Measurements from ENCODE around the gene IFT80.

Gene IFT80

GRCh38 chr3:160224256-160224655 is 174.8 kb downstream of the IFT80 start:
- H3K27me3 Mint-ChIP-seq: peaks cover 56% of the 10 kb centered on the region
- no peak for ATAC-seq
- H3K4me3 Mint-ChIP-seq: no peak overlapping the region
- H3K9me3 Mint-ChIP-seq: no peaks in the 10 kb centered on the region
- H3K27ac Mint-ChIP-seq: no peak overlapping the region
- peaks cover 15% of the 10 kb centered on the region for H3K4me1 Mint-ChIP-seq
- H3K36me3 Mint-ChIP-seq: no peaks in the 10 kb centered on the region

GRCh38 chr3:160221019-160221418 is 178.0 kb downstream of the IFT80 start:
- Mint-ChIP-seq H3K36me3 (no peaks in the 10 kb centered on the region), H3K27ac (no peak overlapping the region), H3K27me3 (peaks cover 67% of the 10 kb centered on the region), H3K4me3 (no peak overlapping the region), H3K4me1 (peaks cover 7% of the 10 kb centered on the region), H3K9me3 (no peaks in the 10 kb centered on the region)
- no peak for ATAC-seq

GRCh38 chr3:160220038-160220437 is 179.0 kb downstream of the IFT80 start:
- no peaks in the 10 kb centered on the region for H3K9me3 Mint-ChIP-seq
- peaks cover 64% of the 10 kb centered on the region for H3K27me3 Mint-ChIP-seq
- H3K4me1 Mint-ChIP-seq: peaks cover 5% of the 10 kb centered on the region
- no peak overlapping the region for H3K27ac Mint-ChIP-seq
- no peak overlapping the region for H3K4me3 Mint-ChIP-seq
- no peaks in the 10 kb centered on the region for H3K36me3 Mint-ChIP-seq
- ATAC-seq: no peak

- no peak for ATAC-seq
- H3K27ac Mint-ChIP-seq: no peak overlapping the region
- H3K27me3 Mint-ChIP-seq: peaks cover 47% of the 10 kb centered on the region
These were observed 180.9 kb downstream of the IFT80 start for GRCh38 chr3:160218136-160218535.

GRCh38 chr3:160217675-160218074 is 181.3 kb downstream of the IFT80 start:
- Mint-ChIP-seq H3K4me3 (no peak overlapping the region), H3K36me3 (no peaks in the 10 kb centered on the region), H3K27ac (no peak overlapping the region), H3K4me1 (no peaks in the 10 kb centered on the region), H3K9me3 (no peaks in the 10 kb centered on the region), H3K27me3 (peaks cover 42% of the 10 kb centered on the region)
- no peak for ATAC-seq

More at GRCh38 chr3:160218136-160218535, 180.9 kb downstream of the IFT80 start:
- no peaks in the 10 kb centered on the region for H3K9me3 Mint-ChIP-seq
- H3K4me3 Mint-ChIP-seq: no peak overlapping the region
- no peaks in the 10 kb centered on the region for H3K4me1 Mint-ChIP-seq
- no peaks in the 10 kb centered on the region for H3K36me3 Mint-ChIP-seq

GRCh38 chr3:160213191-160213590 is 185.8 kb downstream of the IFT80 start:
- no peaks in the 10 kb centered on the region for H3K9me3 Mint-ChIP-seq
- no peak overlapping the region for H3K4me3 Mint-ChIP-seq
- H3K36me3 Mint-ChIP-seq: no peaks in the 10 kb centered on the region
- no peak for ATAC-seq
- peaks cover 10% of the 10 kb centered on the region for H3K27me3 Mint-ChIP-seq
- no peak overlapping the region for H3K27ac Mint-ChIP-seq
- H3K4me1 Mint-ChIP-seq: no peaks in the 10 kb centered on the region

GRCh38 chr3:160210799-160211221 is 188.2 kb downstream of the IFT80 start:
- Mint-ChIP-seq H3K9me3 (no peaks in the 10 kb centered on the region), H3K36me3 (no peaks in the 10 kb centered on the region), H3K27me3 (peaks cover 9% of the 10 kb centered on the region), H3K4me3 (no peak overlapping the region), H3K27ac (no peak overlapping the region), H3K4me1 (no peaks in the 10 kb centered on the region)
- no peak for ATAC-seq

- H3K4me3 Mint-ChIP-seq: no peak overlapping the region
- no peaks in the 10 kb centered on the region for H3K9me3 Mint-ChIP-seq
- H3K4me1 Mint-ChIP-seq: no peaks in the 10 kb centered on the region
- no peak for ATAC-seq
- H3K27ac Mint-ChIP-seq: no peak overlapping the region
- H3K36me3 Mint-ChIP-seq: no peaks in the 10 kb centered on the region
- peaks cover 9% of the 10 kb centered on the region for H3K27me3 Mint-ChIP-seq
These were observed 188.7 kb downstream of the IFT80 start for GRCh38 chr3:160210341-160210740.
